AG10803 (cell line): ENCODE results near the gene SALL4.

Experiments
- DNase-seq: peaks from one replicate; pipeline ENCODE4 v3.0.0; 2010; ENCODE audit warnings: low read depth
- H3K4me3 ChIP-seq: 2 replicates; pipeline ENCODE4 v1.5.1; 2011; ENCODE audit warnings: mild to moderate bottlenecking, low read length, control low read depth
- TF ChIP-seq, protein P1 (sequence below): conservative IDR thresholded peaks from 2 replicates; pipeline ENCODE4 v1.5.1; 2011; ENCODE audit warnings: mild to moderate bottlenecking, low read length, control low read depth, inconsistent platforms

Gene SALL4

DNA sequence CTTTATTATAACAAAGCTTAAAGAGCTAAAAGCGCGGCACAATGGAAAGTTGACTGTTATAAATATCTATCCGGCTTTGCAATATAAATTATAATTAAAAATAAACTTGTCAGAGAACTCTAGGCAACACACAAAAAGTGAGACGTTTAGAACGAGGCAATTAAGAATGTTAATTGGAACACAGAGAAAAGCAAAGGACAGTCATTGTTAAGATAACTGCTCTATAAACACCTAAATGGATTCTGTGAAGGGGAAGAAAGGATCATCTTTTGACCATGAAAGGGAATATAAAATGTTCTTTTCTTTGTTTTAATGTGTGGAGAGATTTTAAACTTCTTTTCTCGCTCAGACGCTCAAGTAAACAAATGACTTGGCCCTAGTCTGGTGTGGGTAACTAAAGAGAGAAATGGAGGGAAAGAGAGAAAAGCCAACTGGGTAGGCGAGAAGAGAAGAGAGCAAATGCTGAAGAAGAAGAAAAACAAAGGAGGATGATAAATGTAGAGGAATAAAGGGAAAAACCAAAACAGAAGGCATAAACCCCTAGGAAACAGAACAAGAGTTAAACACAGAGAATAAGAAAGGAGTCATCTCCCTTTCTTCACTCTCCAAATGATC lies 9.3 kb upstream of the SALL4 start:
- DNase-seq: no peak
- no peak overlapping the region for H3K4me3 ChIP-seq
- TF ChIP-seq, protein P1, sequence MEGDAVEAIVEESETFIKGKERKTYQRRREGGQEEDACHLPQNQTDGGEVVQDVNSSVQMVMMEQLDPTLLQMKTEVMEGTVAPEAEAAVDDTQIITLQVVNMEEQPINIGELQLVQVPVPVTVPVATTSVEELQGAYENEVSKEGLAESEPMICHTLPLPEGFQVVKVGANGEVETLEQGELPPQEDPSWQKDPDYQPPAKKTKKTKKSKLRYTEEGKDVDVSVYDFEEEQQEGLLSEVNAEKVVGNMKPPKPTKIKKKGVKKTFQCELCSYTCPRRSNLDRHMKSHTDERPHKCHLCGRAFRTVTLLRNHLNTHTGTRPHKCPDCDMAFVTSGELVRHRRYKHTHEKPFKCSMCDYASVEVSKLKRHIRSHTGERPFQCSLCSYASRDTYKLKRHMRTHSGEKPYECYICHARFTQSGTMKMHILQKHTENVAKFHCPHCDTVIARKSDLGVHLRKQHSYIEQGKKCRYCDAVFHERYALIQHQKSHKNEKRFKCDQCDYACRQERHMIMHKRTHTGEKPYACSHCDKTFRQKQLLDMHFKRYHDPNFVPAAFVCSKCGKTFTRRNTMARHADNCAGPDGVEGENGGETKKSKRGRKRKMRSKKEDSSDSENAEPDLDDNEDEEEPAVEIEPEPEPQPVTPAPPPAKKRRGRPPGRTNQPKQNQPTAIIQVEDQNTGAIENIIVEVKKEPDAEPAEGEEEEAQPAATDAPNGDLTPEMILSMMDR: no peak

GRCh38 chr20:51811042-51811355 lies 8.7 kb upstream of the SALL4 start:
- no peak overlapping the region for H3K4me3 ChIP-seq
- peak; percentile 14 for DNase-seq
- TF ChIP-seq, protein P1: no peak

DNA sequence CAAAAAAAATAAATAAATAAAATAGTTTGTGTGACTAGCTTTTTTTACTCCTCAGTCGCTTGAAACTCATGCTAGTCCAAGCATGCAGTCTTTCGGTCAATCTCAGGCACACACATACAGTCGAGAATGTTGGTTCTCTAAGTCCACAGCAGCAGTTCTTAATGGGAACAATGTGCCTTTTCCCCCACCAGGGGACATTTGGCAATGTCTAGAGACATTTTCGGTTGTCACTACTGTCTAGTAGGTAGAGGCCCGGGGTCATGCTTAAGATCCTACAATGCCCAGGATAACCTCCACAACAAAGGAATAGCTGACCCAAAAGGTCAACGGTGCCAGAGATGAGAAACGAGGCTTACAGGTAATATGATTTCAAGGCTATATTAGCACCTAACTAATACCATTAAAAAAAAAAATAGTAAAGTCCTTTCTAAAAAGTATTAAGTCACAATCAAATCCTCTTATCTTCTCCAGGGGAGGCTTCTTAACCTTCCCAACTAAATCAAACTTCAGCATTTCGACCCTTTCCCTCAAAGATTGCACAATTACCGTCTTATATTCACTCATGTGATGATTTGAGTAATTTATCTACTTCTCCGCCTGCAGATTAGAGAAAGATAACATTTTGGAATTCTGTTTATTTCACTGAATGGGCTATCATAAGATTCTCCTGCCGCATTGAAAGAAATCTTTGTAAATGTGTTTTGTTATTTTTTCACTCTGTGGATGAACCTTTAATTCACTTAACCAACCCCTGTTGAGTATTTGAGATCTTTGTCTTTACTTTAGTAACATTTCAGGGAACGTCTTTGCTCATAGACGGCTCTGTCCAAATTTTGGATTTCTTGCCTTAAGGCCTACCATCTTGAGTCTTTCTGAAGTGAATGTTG lies 8.1 kb upstream of the SALL4 start:
- no peak overlapping the region for H3K4me3 ChIP-seq
- TF ChIP-seq, protein P1: no peak
- DNase-seq: no peak

- TF ChIP-seq, protein P1: no peak
- DNase-seq: peak; percentile 58
- no peak overlapping the region for H3K4me3 ChIP-seq
Observed at GRCh38 chr20:51807720-51808250, 5.5 kb upstream of the SALL4 start.

GRCh38 chr20:51804754-51805153 lies 2.4 kb upstream of the SALL4 start:
- TF ChIP-seq, protein P1: no peak
- no peak for DNase-seq
- H3K4me3 ChIP-seq: no peak overlapping the region

DNA sequence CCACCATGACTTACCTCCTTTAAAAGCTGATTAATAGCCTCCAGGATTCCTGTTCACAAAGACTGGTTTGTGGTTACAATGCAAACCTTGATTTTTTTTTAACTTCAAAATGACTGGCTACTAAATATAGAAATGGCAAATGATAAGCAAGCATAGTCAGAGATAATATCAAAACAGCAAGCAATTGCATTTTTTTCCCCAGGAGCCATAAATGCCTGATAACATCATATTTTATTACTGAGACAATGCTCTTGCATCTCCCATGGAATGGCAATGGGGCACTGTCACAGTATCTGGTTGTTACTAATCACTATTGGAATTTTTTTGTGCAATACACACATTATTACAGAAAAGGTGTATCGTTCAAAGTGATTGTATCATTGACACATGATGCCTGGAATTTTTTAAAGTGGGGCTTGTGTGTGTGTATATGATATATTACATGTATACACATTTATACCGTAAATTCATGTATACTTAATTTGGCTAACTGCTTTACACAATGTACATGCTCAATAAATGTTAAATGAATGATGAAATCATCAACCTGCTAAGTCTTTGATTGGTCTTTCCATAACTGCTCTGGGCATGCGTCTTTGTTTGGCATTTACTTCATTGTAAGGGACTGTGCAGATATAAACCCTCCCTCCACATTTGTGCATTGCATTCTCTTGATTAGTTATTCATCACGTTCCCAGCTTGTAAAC lies 980 bp upstream of the SALL4 start:
- TF ChIP-seq, protein P1: no peak
- H3K4me3 ChIP-seq: no peak overlapping the region
- no peak for DNase-seq
